WTC11 (cell line): ENCODE measurements around the gene MKS1. TPM values are rescaled to one million over a fixed set of nuclear protein-coding genes. Genes with fewer than 3 reads are reported as not detected.

ENCODE experiments used
- CREM ChIP-seq: sonication (generic); formaldehyde crosslinking; IDR thresholded peaks from 2 replicates; pipeline ENCODE4 v1.8.1; 2022; ENCODE audit warnings: mild to moderate bottlenecking, missing genetic modification reagents, moderate library complexity
- E2F4 ChIP-seq: sonication (generic); formaldehyde crosslinking; IDR thresholded peaks from 2 replicates; pipeline ENCODE4 v1.8.1; 2022; ENCODE audit warnings: low read depth, mild to moderate bottlenecking, moderate library complexity, missing genetic modification reagents, borderline replicate concordance
- ETV6 ChIP-seq: sonication (generic); formaldehyde crosslinking; IDR thresholded peaks from 2 replicates; pipeline ENCODE4 v1.8.1; 2022; ENCODE audit warnings: mild to moderate bottlenecking, missing genetic modification reagents
- IRF2 ChIP-seq: sonication (generic); formaldehyde crosslinking; IDR thresholded peaks from 2 replicates; pipeline ENCODE4 v1.8.0; 2022; ENCODE audit warnings: low read depth, missing genetic modification reagents, borderline replicate concordance
- MYBL2 ChIP-seq: sonication (generic); formaldehyde crosslinking; IDR thresholded peaks from 2 replicates; pipeline ENCODE4 v1.8.1; 2023; ENCODE audit warnings: mild to moderate bottlenecking, moderate library complexity, missing genetic modification reagents
- RORB ChIP-seq: fragments of 250-450 bp; sonication (Bioruptor Pico); IDR thresholded peaks from 2 replicates; pipeline ENCODE4 v1.9.0; 2021; ENCODE audit warnings: mild to moderate bottlenecking
- SMAD4 ChIP-seq: sonication (generic); formaldehyde crosslinking; IDR thresholded peaks from 2 replicates; pipeline ENCODE4 v1.8.0; 2022; ENCODE audit warnings: mild to moderate bottlenecking, missing genetic modification reagents
- SP1 ChIP-seq: sonication (generic); formaldehyde crosslinking; conservative IDR thresholded peaks from 2 replicates; pipeline ENCODE4 v1.8.1; 2022; ENCODE audit warnings: missing genetic modification reagents
- total RNA-seq: library from RNA; stranded (reverse); gene quantifications from 3 replicates; pipeline ENCODE4 v1.2.3, GENCODE V29; 2021
- TF ChIP-seq, protein P1 (sequence below): sonication (generic); formaldehyde crosslinking; IDR thresholded peaks from 2 replicates; pipeline ENCODE4 v1.8.0; 2023; ENCODE audit warnings: missing genetic modification reagents, mild to moderate bottlenecking, borderline replicate concordance
- TF ChIP-seq, protein P2 (sequence below): sonication (generic); formaldehyde crosslinking; IDR thresholded peaks from 2 replicates; pipeline ENCODE4 v1.8.0; 2022; ENCODE audit warnings: missing genetic modification reagents
- TF ChIP-seq, protein P3 (sequence below): sonication (generic); formaldehyde crosslinking; IDR thresholded peaks from 2 replicates; pipeline ENCODE4 v1.8.0; 2022; ENCODE audit warnings: mild to moderate bottlenecking, missing genetic modification reagents

Gene MKS1
- total RNA-seq, 1 experiment from 2014 or later: 24.2 TPM

DNA sequence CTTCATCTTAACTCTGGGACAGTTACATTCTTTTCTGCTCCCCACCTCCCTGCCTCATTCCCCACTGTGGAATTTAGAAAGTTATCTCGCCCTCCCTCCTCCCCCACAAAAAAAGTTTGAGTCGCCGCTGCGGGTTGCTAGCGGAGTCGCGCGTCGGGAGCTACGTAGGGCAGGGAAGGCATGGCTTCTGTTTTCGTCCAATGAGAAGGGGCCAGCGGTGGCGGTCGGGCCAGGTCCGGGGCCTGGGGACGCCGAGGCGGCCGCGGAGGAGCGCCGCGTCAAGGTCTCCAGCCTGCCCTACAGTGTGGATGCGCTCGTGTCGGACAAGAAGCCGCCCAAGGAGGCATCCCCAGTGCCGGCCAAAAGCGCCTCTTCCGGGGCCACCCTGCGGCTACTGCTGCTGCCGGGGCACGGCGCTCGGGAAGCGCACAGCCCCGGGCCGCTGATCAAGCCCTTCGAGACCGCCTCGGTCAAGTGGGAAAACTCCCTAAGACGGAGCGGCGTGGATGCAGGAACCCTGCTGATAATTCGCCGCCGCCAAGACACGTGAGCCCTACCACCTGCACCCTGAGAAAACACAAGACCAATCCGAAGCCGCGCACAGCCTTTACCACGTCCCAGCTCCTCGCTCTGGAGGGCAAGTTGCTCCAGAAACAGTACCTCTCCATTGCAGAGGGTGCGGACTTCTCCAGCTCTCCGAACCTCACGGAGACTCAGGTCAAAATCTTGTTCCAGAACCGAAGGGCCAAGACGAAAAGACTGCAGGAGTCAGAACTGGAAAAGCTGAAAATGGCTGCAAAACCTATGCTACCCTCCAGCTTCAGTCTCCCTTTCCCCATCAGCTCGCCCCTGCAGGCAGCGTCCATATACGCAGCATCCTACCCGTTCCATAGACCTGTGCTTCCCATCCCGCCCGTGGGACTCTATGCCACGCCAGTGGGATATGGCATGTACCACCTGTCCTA is 61.9 kb downstream of the MKS1 start (continued):
- TF ChIP-seq RORB (no peak), IRF2 (CRISPR knock-in tag) (0 out of 2 replicates have a peak, but pooled peaks have one; percentile 35), SP1 (CRISPR knock-in tag) (peak; percentile 47), ETV6 (CRISPR knock-in tag) (peak; percentile 75; the same call in 1 of the 2 replicates), E2F4 (CRISPR knock-in tag) (0 out of 2 replicates have a peak, but pooled peaks have one; percentile 31), SMAD4 (no peak), MYBL2 (CRISPR knock-in tag) (peak; percentile 80), CREM (CRISPR knock-in tag) (peak; percentile 54; the same call in 1 of the 2 replicates)
- TF ChIP-seq, protein P1, sequence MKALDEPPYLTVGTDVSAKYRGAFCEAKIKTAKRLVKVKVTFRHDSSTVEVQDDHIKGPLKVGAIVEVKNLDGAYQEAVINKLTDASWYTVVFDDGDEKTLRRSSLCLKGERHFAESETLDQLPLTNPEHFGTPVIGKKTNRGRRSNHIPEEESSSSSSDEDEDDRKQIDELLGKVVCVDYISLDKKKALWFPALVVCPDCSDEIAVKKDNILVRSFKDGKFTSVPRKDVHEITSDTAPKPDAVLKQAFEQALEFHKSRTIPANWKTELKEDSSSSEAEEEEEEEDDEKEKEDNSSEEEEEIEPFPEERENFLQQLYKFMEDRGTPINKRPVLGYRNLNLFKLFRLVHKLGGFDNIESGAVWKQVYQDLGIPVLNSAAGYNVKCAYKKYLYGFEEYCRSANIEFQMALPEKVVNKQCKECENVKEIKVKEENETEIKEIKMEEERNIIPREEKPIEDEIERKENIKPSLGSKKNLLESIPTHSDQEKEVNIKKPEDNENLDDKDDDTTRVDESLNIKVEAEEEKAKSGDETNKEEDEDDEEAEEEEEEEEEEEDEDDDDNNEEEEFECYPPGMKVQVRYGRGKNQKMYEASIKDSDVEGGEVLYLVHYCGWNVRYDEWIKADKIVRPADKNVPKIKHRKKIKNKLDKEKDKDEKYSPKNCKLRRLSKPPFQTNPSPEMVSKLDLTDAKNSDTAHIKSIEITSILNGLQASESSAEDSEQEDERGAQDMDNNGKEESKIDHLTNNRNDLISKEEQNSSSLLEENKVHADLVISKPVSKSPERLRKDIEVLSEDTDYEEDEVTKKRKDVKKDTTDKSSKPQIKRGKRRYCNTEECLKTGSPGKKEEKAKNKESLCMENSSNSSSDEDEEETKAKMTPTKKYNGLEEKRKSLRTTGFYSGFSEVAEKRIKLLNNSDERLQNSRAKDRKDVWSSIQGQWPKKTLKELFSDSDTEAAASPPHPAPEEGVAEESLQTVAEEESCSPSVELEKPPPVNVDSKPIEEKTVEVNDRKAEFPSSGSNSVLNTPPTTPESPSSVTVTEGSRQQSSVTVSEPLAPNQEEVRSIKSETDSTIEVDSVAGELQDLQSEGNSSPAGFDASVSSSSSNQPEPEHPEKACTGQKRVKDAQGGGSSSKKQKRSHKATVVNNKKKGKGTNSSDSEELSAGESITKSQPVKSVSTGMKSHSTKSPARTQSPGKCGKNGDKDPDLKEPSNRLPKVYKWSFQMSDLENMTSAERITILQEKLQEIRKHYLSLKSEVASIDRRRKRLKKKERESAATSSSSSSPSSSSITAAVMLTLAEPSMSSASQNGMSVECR: peak; percentile 76; the same call in 1 of the 2 replicates
- TF ChIP-seq, protein P2, sequence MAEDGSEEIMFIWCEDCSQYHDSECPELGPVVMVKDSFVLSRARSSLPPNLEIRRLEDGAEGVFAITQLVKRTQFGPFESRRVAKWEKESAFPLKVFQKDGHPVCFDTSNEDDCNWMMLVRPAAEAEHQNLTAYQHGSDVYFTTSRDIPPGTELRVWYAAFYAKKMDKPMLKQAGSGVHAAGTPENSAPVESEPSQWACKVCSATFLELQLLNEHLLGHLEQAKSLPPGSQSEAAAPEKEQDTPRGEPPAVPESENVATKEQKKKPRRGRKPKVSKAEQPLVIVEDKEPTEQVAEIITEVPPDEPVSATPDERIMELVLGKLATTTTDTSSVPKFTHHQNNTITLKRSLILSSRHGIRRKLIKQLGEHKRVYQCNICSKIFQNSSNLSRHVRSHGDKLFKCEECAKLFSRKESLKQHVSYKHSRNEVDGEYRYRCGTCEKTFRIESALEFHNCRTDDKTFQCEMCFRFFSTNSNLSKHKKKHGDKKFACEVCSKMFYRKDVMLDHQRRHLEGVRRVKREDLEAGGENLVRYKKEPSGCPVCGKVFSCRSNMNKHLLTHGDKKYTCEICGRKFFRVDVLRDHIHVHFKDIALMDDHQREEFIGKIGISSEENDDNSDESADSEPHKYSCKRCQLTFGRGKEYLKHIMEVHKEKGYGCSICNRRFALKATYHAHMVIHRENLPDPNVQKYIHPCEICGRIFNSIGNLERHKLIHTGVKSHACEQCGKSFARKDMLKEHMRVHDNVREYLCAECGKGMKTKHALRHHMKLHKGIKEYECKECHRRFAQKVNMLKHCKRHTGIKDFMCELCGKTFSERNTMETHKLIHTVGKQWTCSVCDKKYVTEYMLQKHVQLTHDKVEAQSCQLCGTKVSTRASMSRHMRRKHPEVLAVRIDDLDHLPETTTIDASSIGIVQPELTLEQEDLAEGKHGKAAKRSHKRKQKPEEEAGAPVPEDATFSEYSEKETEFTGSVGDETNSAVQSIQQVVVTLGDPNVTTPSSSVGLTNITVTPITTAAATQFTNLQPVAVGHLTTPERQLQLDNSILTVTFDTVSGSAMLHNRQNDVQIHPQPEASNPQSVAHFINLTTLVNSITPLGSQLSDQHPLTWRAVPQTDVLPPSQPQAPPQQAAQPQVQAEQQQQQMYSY (CRISPR knock-in tag): no peak
- TF ChIP-seq, protein P3, sequence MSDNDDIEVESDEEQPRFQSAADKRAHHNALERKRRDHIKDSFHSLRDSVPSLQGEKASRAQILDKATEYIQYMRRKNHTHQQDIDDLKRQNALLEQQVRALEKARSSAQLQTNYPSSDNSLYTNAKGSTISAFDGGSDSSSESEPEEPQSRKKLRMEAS (CRISPR knock-in tag): peak; percentile 87

Other genes starting within 250 kb of the MKS1 start
- gene VEZF1, start 231.0 kb downstream of the MKS1 start, total RNA-seq: 43.1 to 43.8 TPM (median 43.3 TPM) in 3 replicates
- 349 to 387 TPM (median 366 TPM) in 3 replicates for gene SRSF1, start 212.0 kb downstream of the MKS1 start, total RNA-seq
- gene DYNLL2, start 135.8 kb downstream of the MKS1 start, total RNA-seq: 32.1 to 34.6 TPM (median 32.2 TPM) in 3 replicates
- 0.17 to 0.41 TPM (median 0.39 TPM) in 3 replicates for gene OR4D1, start 70.9 kb downstream of the MKS1 start, total RNA-seq
- gene OR4D2, start 52.3 kb downstream of the MKS1 start, total RNA-seq: not detected in 3 replicates
- gene EPX, start 26.5 kb downstream of the MKS1 start, total RNA-seq: not detected in 3 replicates
- gene LPO, start 19.3 kb upstream of the MKS1 start, total RNA-seq: 0.20 to 0.50 TPM (median 0.23 TPM) in 3 replicates
- gene MPO, start 61.7 kb upstream of the MKS1 start, total RNA-seq: not detected in 3 replicates
- 10.9 to 19.0 TPM (median 16.4 TPM) in 3 replicates for gene TSPOAP1, start 109.5 kb upstream of the MKS1 start, total RNA-seq
- gene SUPT4H1, start 132.9 kb upstream of the MKS1 start, total RNA-seq: 85.5 to 91.1 TPM (median 89.3 TPM) in 3 replicates
- gene RNF43, start 198.3 kb upstream of the MKS1 start, total RNA-seq: 3.2 to 3.6 TPM (median 3.5 TPM) in 3 replicates